B cell (primary cell): ENCODE data around the gene RBM19. TPM values are rescaled to one million over a fixed set of nuclear protein-coding genes. Genes with fewer than 3 reads are reported as not detected.

ENCODE experiments used
- ATAC-seq: fragments of 200-7000 bp; cut with Tn5 transposase; one replicate; pipeline ENCODE4 v1.10.0; 2021; ENCODE audit warnings: low read depth, mild to moderate bottlenecking, moderate number of reproducible peaks, moderate library complexity
- CTCF ChIA-PET: fragments of 350-600 bp; sonication (Branson Sonifier 250); formaldehyde crosslinking; loops from one replicate; lab custom pipeline; 2021; ENCODE audit warnings: antibody characterized with exemption, inconsistent platforms; lab: Charles Lee
- POLR2A ChIA-PET: fragments of 350-600 bp; sonication (Branson Sonifier 250); formaldehyde crosslinking; loops from one replicate; lab custom pipeline; 2021; ENCODE audit warnings: antibody characterized with exemption; lab: Charles Lee
- DNase-seq: peaks from one replicate; pipeline ENCODE4 v3.0.0; 2013
- H2AFZ ChIP-seq: 2 replicates; pipeline ENCODE4 v1.6.1; 2012; ENCODE audit warnings: mild to moderate bottlenecking, low read depth, low read length; ENCODE audit not compliant: insufficient read depth, poor library complexity, severe bottlenecking
- H3K27ac ChIP-seq, 2 donors: 1 replicate in 1 of 2; 2 replicates in 1 of 2; pipeline ENCODE4 v1.5.1; 2012 to 2013; ENCODE audit warnings: low read length in 2 of 2, mild to moderate bottlenecking in 2 of 2, moderate library complexity in 1 of 2
- H3K27me3 ChIP-seq, 4 experiments: fragments of 200-600 bp in 1 of 4; sonication (generic) in 1 of 4; replicated peaks in 1 of 4; 1 replicate in 2 of 4; 2 replicates in 2 of 4; pipeline versions ENCODE4 v1.6.1 to v1.7.0; 2013 to 2016; ENCODE audit warnings: low read length in 3 of 4, mild to moderate bottlenecking in 2 of 4, mixed read lengths in 1 of 4, moderate library complexity in 1 of 4; ENCODE audit not compliant: insufficient read depth in 4 of 4, control insufficient read depth in 3 of 4; ENCODE audit errors: control extremely low read depth in 1 of 4
- H3K36me3 ChIP-seq, 2 experiments: replicated peaks in 1 of 2; 1 replicate in 1 of 2; 2 replicates in 1 of 2; pipeline versions ENCODE4 v1.6.1 to v1.7.1; 2013; ENCODE audit warnings: low read length in 1 of 2; ENCODE audit not compliant: insufficient read depth in 2 of 2, control insufficient read depth in 1 of 2; ENCODE audit errors: control extremely low read depth in 1 of 2, extremely low read depth in 1 of 2
- H3K4me1 ChIP-seq, 2 donors: fragments of 200-600 bp in 1 of 2; sonication (generic) in 1 of 2; 1 replicate in 1 of 2; 2 replicates in 1 of 2; pipeline versions ENCODE4 v1.5.1 to v1.6.1; 2013 to 2017; ENCODE audit warnings: low read length in 2 of 2; ENCODE audit not compliant: control insufficient read depth in 2 of 2, insufficient read depth in 2 of 2
- H3K4me2 ChIP-seq: replicated peaks from 2 replicates; pipeline ENCODE3; 2012; ENCODE audit warnings: mild to moderate bottlenecking, low read depth, low read length; ENCODE audit not compliant: poor library complexity, severe bottlenecking
- H3K4me3 ChIP-seq, 5 experiments: fragments of 200-600 bp in 1 of 5; sonication (generic) in 1 of 5; 1 replicate in 3 of 5; 2 replicates in 2 of 5; pipeline versions ENCODE4 v1.5.1 to v1.7.0; 2011 to 2016; ENCODE audit warnings: low read length in 4 of 5, mild to moderate bottlenecking in 4 of 5, low read depth in 2 of 5, control low read depth in 1 of 5, moderate library complexity in 1 of 5; ENCODE audit not compliant: insufficient read depth in 1 of 5; ENCODE audit errors: control extremely low read depth in 1 of 5, extremely low read depth in 1 of 5
- H3K79me2 ChIP-seq: fragments of 200-600 bp; sonication (generic); one replicate; pipeline ENCODE4 v1.6.0; 2016; ENCODE audit warnings: low read length; ENCODE audit not compliant: control insufficient read depth, insufficient read depth
- H3K9ac ChIP-seq: fragments of 200-600 bp; sonication (generic); 2 replicates; pipeline ENCODE4 v1.6.1; 2017; ENCODE audit warnings: mild to moderate bottlenecking, low read length, moderate library complexity
- H3K9me3 ChIP-seq, 3 donors: one replicate each; pipeline versions ENCODE4 v1.6.1 to v1.7.1; 2013; ENCODE audit warnings: low read length in 2 of 3; ENCODE audit not compliant: control insufficient read depth in 2 of 3, insufficient read depth in 1 of 3; ENCODE audit errors: control extremely low read depth in 1 of 3
- H4K20me1 ChIP-seq: 2 replicates; pipeline ENCODE4 v1.6.0; 2012; ENCODE audit warnings: mild to moderate bottlenecking, low read length; ENCODE audit not compliant: insufficient read depth, control insufficient read depth, poor library complexity, severe bottlenecking
- H3K27ac Mint-ChIP-seq: one replicate; pipeline ENCODE4 v1.8.0; 2021; ENCODE audit warnings: mixed read lengths
- H3K27me3 Mint-ChIP-seq: one replicate; pipeline ENCODE4 v1.8.0; 2021; ENCODE audit warnings: mixed read lengths
- H3K4me1 Mint-ChIP-seq: one replicate; pipeline ENCODE4 v1.8.0; 2021; ENCODE audit warnings: mixed read lengths
- H3K4me3 Mint-ChIP-seq: one replicate; pipeline ENCODE4 v1.8.0; 2021; ENCODE audit warnings: mixed read lengths
- H3K9me3 Mint-ChIP-seq: one replicate; pipeline ENCODE4 v1.8.0; 2022; ENCODE audit warnings: mixed read lengths; ENCODE audit not compliant: insufficient read depth
- CTCF ChIP-seq: fragments of 200-600 bp; IDR thresholded peaks from one replicate; pipeline ENCODE4 v1.8.0; 2022; ENCODE audit warnings: antibody characterized with exemption, mild to moderate bottlenecking
- EZH2 ChIP-seq: IDR thresholded peaks from 2 replicates; pipeline ENCODE4 v1.6.1; 2012; ENCODE audit warnings: borderline replicate concordance, low read depth, mild to moderate bottlenecking, moderate library complexity, low read length; ENCODE audit not compliant: insufficient read depth, poor library complexity, severe bottlenecking
- WGBS: methylation state at CpG from one replicate; pipeline ENCODE4 v1.1.5; 2013; ENCODE audit warnings: missing lambda C conversion rate; ENCODE audit not compliant: insufficient coverage; 5-methylcytosine and 5-hydroxymethylcytosine counted together
- intact Hi-C: fragments of 100-400 bp; cut with micrococcal nuclease; formaldehyde crosslinking; loops from one replicate; pipeline ENCODE4 v1.10.0; 2022
- polyA plus RNA-seq: library from polyadenylated mRNA; depleted of rRNA; stranded (reverse); fragments of >200 nt; gene quantifications from 2 replicates; pipeline ENCODE4 v1.2.3, GENCODE V29; 2012
- total RNA-seq, 2 donors: library from RNA; stranded (reverse); fragments of 120-200 nt in 1 of 2; gene quantifications; 1 replicate in 1 of 2; 2 replicates in 1 of 2; pipeline versions ENCODE4 v1.2.3 to v1.2.4, GENCODE V29; 2013 to 2022

The RBM19 gene
- total and polyA plus RNA-seq, 2 donors (not counting 1 experiment from before 2014, with no cell fraction given): 43.1 to 90.0 TPM

- WGBS: 70% methylated on average over 2 of the region's 6 CpGs
- Histone ChIP-seq H3K79me2 (no peaks in the 10 kb centered on the region), H3K4me1 (no peaks in the 10 kb centered on the region), H3K9me3 (no peaks in the 10 kb centered on the region), H3K9ac (no peak overlapping the region), H2AFZ (no peak overlapping the region), H3K4me3 (no peak overlapping the region), H3K27me3 (no peaks in the 10 kb centered on the region), H3K36me3 (peaks cover 0 to 54% of the 10 kb centered on the region in 2 experiments), H3K4me2 (no peak overlapping the region), H4K20me1 (no peaks in the 10 kb centered on the region), H3K27ac (no peak overlapping the region)
- no peak for DNase-seq
- Mint-ChIP-seq H3K4me1 (no peaks in the 10 kb centered on the region), H3K9me3 (no peaks in the 10 kb centered on the region), H3K27me3 (no peaks in the 10 kb centered on the region), H3K4me3 (no peak overlapping the region), H3K27ac (no peak overlapping the region)
- ChIA-PET CTCF (interaction anchor here (0.7 to 1.2 kb wide), 2 partner anchors 9 to 1266 kb away, joined by 3 read pairs; no protein-coding TSS in a partner anchor), POLR2A (no interaction called here)
- intact Hi-C loops: no loop called here
- ATAC-seq: no peak
- TF ChIP-seq CTCF (no peak), EZH2 (no peak)
Measured at GRCh38 chr12:113910751-113911272, 55.3 kb downstream of the RBM19 start.

- Histone ChIP-seq H3K27me3 (no peaks in the 10 kb centered on the region), H3K4me1 (no peaks in the 10 kb centered on the region), H2AFZ (no peak overlapping the region), H4K20me1 (no peaks in the 10 kb centered on the region), H3K27ac (no peak overlapping the region), H3K4me3 (no peak overlapping the region), H3K9ac (no peak overlapping the region), H3K4me2 (no peak overlapping the region), H3K79me2 (no peaks in the 10 kb centered on the region), H3K9me3 (no peaks in the 10 kb centered on the region), H3K36me3 (peaks cover 0 to 48% of the 10 kb centered on the region in 2 experiments)
- intact Hi-C loops: no loop called here
- ChIA-PET CTCF (no interaction called here), POLR2A (no interaction called here)
- WGBS: 91% methylated on average over 8 of the region's 13 CpGs
- DNase-seq (no peak), ATAC-seq (no peak)
- H3K4me1 Mint-ChIP-seq: no peaks in the 10 kb centered on the region
- no peak overlapping the region for H3K27ac Mint-ChIP-seq
- no peaks in the 10 kb centered on the region for H3K9me3 Mint-ChIP-seq
- no peaks in the 10 kb centered on the region for H3K27me3 Mint-ChIP-seq
- no peak for TF ChIP-seq EZH2
- no peak for TF ChIP-seq CTCF
- no peak overlapping the region for H3K4me3 Mint-ChIP-seq
Measured at GRCh38 chr12:113909776-113910420, 56.2 kb downstream of the RBM19 start.
